Lung (tissue), 12 donors: ENCODE measurements around the gene FXYD2. TPM values are rescaled to one million over a fixed set of nuclear protein-coding genes. Genes with fewer than 3 reads are reported as not detected.

Experiments
- ATAC-seq: fragments of 200-7000 bp; cut with Tn5 transposase; one replicate; pipeline ENCODE4 v1.9.1; 2020; ENCODE audit warnings: moderate number of reproducible peaks; ENCODE audit not compliant: insufficient read depth, low FRiP score
- DNase-seq, 3 donors: peaks; one replicate each; pipeline ENCODE4 v3.0.0-alpha.2; 2013 to 2017
- H3K27ac ChIP-seq, 2 donors: one replicate each; pipeline ENCODE4 v1.5.1; 2013; ENCODE audit warnings: mild to moderate bottlenecking in 2 of 2, moderate library complexity in 2 of 2, control low read depth in 1 of 2, inconsistent platforms in 1 of 2, low read depth in 1 of 2, low read length in 1 of 2
- H3K27me3 ChIP-seq, 3 donors: one replicate each; pipeline ENCODE4 v1.5.1; 2013; ENCODE audit warnings: low read length in 2 of 3; ENCODE audit not compliant: control insufficient read depth in 3 of 3, insufficient read depth in 3 of 3
- H3K36me3 ChIP-seq, 4 donors: one replicate each; pipeline ENCODE4 v1.5.1; 2013; ENCODE audit warnings: low read length in 4 of 4, mild to moderate bottlenecking in 1 of 4, moderate library complexity in 1 of 4; ENCODE audit not compliant: control insufficient read depth in 4 of 4, insufficient read depth in 4 of 4
- H3K4me1 ChIP-seq, 5 donors: one replicate each; pipeline ENCODE4 v1.5.1; 2013; ENCODE audit warnings: low read length in 5 of 5, mild to moderate bottlenecking in 2 of 5, moderate library complexity in 1 of 5; ENCODE audit not compliant: control insufficient read depth in 5 of 5, insufficient read depth in 5 of 5
- H3K4me3 ChIP-seq: one replicate; pipeline ENCODE4 v1.5.1; 2013; ENCODE audit warnings: mild to moderate bottlenecking, control low read depth, moderate library complexity
- H3K9ac ChIP-seq, 2 donors: one replicate each; pipeline ENCODE4 v1.5.1; 2013; ENCODE audit warnings: low read length in 2 of 2, control low read depth in 1 of 2; ENCODE audit not compliant: insufficient read depth in 1 of 2
- H3K9me3 ChIP-seq, 4 donors: one replicate each; pipeline ENCODE4 v1.5.1; 2013; ENCODE audit warnings: low read length in 3 of 4, mild to moderate bottlenecking in 1 of 4, moderate library complexity in 1 of 4; ENCODE audit not compliant: control insufficient read depth in 4 of 4, insufficient read depth in 3 of 4
- CTCF ChIP-seq: IDR thresholded peaks from 2 replicates; pipeline ENCODE4 v1.5.1; 2012; ENCODE audit warnings: mild to moderate bottlenecking; ENCODE audit errors: control extremely low read depth, extremely low read depth
- WGBS, 2 donors: extraction: QIAGEN DNeasy Blood & Tissue Kit; methylation state at CpG; one replicate each; pipeline ENCODE4 v1.1.7; 2013; 5-methylcytosine and 5-hydroxymethylcytosine counted together
- polyA plus RNA-seq, 2 donors: library from polyadenylated mRNA; stranded (reverse); fragments of 200-250 nt; gene quantifications; one replicate each; pipeline ENCODE4 v1.2.1, GENCODE V29; 2013
- total RNA-seq, 2 donors: library from RNA; depleted of rRNA in 1 of 2; stranded (reverse); fragments of >200 nt in 1 of 2; gene quantifications; one replicate each; pipeline ENCODE4 v1.2.1, GENCODE V29; 2014 to 2021
- donor health status: control.
- donor health status: control.
- donor health status: Bipolar disorder and iron deficiency.
- donor health status: healthy.
- donor health status: DM: yes; HTN: yes; CAD: no.

FXYD2 gene
- total and polyA plus RNA-seq, 4 donors, result 1.6 to 6.9 (median 3.7) TPM

DNA sequence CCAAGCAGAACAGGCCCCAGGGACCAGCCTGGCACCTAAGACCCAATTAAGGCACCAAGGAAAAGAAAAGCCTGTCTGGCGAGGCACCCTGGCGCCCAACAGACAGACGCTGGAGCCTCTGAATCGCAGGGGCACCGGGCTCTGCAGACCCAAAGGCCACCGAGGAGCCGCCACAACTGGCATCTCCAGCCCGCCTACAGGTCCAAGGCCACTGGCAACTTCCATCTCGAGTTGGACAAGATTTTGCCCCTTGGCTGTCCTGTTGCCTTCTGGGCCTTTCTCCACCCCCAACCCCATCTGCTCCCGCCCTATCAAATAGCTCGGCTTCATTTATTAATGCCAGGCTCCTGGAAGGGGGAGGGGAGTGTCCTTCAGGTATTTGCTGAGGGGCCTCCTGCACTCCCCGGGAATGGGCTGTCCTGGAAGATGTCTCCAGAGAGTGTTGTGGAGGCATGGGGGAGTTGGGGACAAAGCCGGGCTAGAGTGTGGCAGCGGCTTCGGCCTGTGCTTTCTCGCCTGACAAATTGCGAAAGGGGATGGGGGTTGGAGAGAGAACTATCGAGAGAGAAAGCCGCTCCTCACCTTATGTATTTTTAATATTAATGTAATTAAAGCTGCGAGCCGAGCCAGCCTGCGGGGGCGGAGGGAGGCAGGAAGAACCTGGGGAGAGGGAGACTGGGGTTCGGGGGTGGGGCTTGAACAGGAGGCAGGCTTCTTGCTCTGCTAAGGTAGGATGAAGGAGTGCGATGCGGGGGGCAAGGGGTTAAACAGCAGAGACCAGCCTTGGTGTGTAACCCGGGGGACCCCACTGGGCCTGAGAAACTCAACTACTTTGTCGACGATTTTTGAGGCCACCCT, 29.5 kb downstream of the FXYD2 start:
- Histone ChIP-seq H3K9me3 (no peaks in the 10 kb centered on the region), H3K36me3 (no peaks in the 10 kb centered on the region), H3K4me3 (no peak overlapping the region), H3K27ac (no peak overlapping the region), H3K27me3 (peaks cover 0 to 76% (median 30%) of the 10 kb centered on the region in 3 donors), H3K4me1 (peaks cover 0 to 12% (median 9%) of the 10 kb centered on the region in 5 donors), H3K9ac (no peak overlapping the region)
- 41 to 45% methylated on average over 29 of the region's 29 CpGs for WGBS, 2 donors
- ATAC-seq (no peak), DNase-seq (no peak)
- TF ChIP-seq CTCF, result no peak

- Histone ChIP-seq H3K36me3 (no peaks in the 10 kb centered on the region), H3K9ac (no peak overlapping the region), H3K27ac (no peak overlapping the region), H3K4me3 (no peak overlapping the region), H3K27me3 (peaks cover 0 to 70% (median 29%) of the 10 kb centered on the region in 3 donors), H3K4me1 (peaks cover 0 to 12% (median 9%) of the 10 kb centered on the region in 5 donors), H3K9me3 (no peaks in the 10 kb centered on the region)
- ATAC-seq, result no peak
- 85 to 89% methylated on average over 10 of the region's 10 CpGs for WGBS, 2 donors
- DNase-seq, result no peak
- TF ChIP-seq CTCF, result no peak
Measured at GRCh38 chr11:117794135-117794534, 30.4 kb downstream of the FXYD2 start.

DNA sequence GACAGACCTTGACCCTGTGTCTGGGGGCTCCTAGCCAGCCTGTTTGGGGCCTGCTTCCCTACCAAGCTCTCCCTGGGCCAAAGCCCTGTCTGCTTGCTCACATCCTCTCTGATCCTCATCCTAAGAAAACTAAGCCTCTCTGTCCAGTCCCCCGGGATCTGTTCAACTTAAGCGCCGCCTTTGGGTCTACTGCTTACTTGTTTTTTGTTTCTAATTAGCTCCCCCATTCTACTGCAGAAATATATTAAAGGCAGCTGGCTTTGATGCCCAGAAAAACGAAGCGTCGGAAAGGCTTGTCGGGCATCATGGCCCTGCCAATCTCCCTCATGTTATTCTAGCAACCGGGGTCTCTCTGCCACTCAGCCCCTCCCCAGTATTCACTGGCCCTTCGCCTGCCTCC, 31.0 kb downstream of the FXYD2 start:
- H3K4me3 ChIP-seq, result no peak overlapping the region
- DNase-seq (no peak), ATAC-seq (no peak)
- no peaks in the 10 kb centered on the region for H3K36me3 ChIP-seq
- H3K9ac ChIP-seq, result no peak overlapping the region
- H3K4me1 ChIP-seq, result peaks cover 0 to 12% (median 9%) of the 10 kb centered on the region in 5 donors
- WGBS, 2 donors, result 91 to 95% methylated on average over 9 of the region's 9 CpGs
- H3K27me3 ChIP-seq, result peaks cover 0 to 65% (median 26%) of the 10 kb centered on the region in 3 donors
- no peaks in the 10 kb centered on the region for H3K9me3 ChIP-seq
- H3K27ac ChIP-seq, result no peak overlapping the region
- TF ChIP-seq CTCF, result no peak
